Vagina (tissue), 2 donors: ENCODE data around the gene PDK2. TPM values are rescaled to one million over a fixed set of nuclear protein-coding genes. Genes with fewer than 3 reads are reported as not detected.

Experiments
- DNase-seq, 2 donors: peaks; one replicate each; pipeline ENCODE4 v3.0.0-alpha.2; 2017; ENCODE audit errors: extremely low spot score in 2 of 2
- H3K27ac ChIP-seq: fragments of 200-600 bp; sonication (generic); one replicate; pipeline ENCODE4 v1.5.1; 2019
- H3K27me3 ChIP-seq: fragments of 200-600 bp; sonication (generic); one replicate; pipeline ENCODE4 v1.5.1; 2019
- H3K36me3 ChIP-seq, 2 donors: fragments of 200-600 bp; sonication (generic); one replicate each; pipeline ENCODE4 v1.5.1; 2017 to 2019
- H3K4me1 ChIP-seq: fragments of 200-600 bp; sonication (generic); one replicate; pipeline ENCODE4 v1.5.1; 2019
- H3K4me3 ChIP-seq, 2 donors: fragments of 200-600 bp; sonication (generic); 1 replicate in 1 of 2; 2 replicates in 1 of 2; pipeline ENCODE4 v1.5.1; 2016 to 2019
- H3K9me3 ChIP-seq: fragments of 200-600 bp; sonication (generic); one replicate; pipeline ENCODE4 v1.5.1; 2019
- POLR2A ChIP-seq, 2 donors: fragments of 450-650 bp; IDR thresholded peaks; one replicate each; pipeline ENCODE4 v1.6.1; 2017; ENCODE audit warnings: antibody characterized with exemption in 2 of 2, mild to moderate bottlenecking in 2 of 2, moderate library complexity in 2 of 2
- POLR2AphosphoS5 ChIP-seq, 2 donors: sonication (generic); formaldehyde crosslinking; IDR thresholded peaks; one replicate each; pipeline ENCODE4 v1.9.0; 2017; ENCODE audit warnings: antibody characterized with exemption in 2 of 2, mild to moderate bottlenecking in 2 of 2, low read depth in 1 of 2; ENCODE audit not compliant: insufficient read depth in 1 of 2
- intact Hi-C: fragments of 100-400 bp; cut with DNase I; formaldehyde crosslinking; loops from one replicate; pipeline ENCODE4 v1.15.1; 2023
- total RNA-seq: library from RNA; depleted of rRNA; stranded (reverse); fragments of >200 nt; gene quantifications from one replicate; pipeline ENCODE4 v1.2.3, GENCODE V29; 2016
- TF ChIP-seq, protein P1 (sequence below), 3 experiments: fragments of 450-650 bp in 2 of 3; fragments of 200-600 bp in 1 of 3; sonication (generic) in 1 of 3; IDR thresholded peaks; one replicate each; pipeline ENCODE4 v1.5.1; 2017 to 2019; ENCODE audit warnings: antibody characterized with exemption in 3 of 3, mild to moderate bottlenecking in 2 of 3, moderate library complexity in 2 of 3

The PDK2 gene
- total RNA-seq, 1 donor from 2014 or later = 44.4 TPM

GRCh38 chr17:50081757-50082156 lies 13.4 kb upstream of the PDK2 start:
- DNase-seq = no peak
- Histone ChIP-seq H3K27ac (no peak overlapping the region), H3K27me3 (no peaks in the 10 kb centered on the region), H3K4me3 (no peak overlapping the region), H3K36me3 (peaks cover 0 to 24% of the 10 kb centered on the region in 2 donors), H3K9me3 (no peaks in the 10 kb centered on the region), H3K4me1 (no peaks in the 10 kb centered on the region)
- intact Hi-C loops = no loop called here
- TF ChIP-seq POLR2AphosphoS5 (IDR thresholded peaks at IDR 0.05; ENCODE audit: insufficient read depth in 1 of 2, low read depth in 1 of 2) (no peak), POLR2A (IDR thresholded peaks at IDR 0.05) (no peak)
- TF ChIP-seq, protein P1, sequence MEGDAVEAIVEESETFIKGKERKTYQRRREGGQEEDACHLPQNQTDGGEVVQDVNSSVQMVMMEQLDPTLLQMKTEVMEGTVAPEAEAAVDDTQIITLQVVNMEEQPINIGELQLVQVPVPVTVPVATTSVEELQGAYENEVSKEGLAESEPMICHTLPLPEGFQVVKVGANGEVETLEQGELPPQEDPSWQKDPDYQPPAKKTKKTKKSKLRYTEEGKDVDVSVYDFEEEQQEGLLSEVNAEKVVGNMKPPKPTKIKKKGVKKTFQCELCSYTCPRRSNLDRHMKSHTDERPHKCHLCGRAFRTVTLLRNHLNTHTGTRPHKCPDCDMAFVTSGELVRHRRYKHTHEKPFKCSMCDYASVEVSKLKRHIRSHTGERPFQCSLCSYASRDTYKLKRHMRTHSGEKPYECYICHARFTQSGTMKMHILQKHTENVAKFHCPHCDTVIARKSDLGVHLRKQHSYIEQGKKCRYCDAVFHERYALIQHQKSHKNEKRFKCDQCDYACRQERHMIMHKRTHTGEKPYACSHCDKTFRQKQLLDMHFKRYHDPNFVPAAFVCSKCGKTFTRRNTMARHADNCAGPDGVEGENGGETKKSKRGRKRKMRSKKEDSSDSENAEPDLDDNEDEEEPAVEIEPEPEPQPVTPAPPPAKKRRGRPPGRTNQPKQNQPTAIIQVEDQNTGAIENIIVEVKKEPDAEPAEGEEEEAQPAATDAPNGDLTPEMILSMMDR (IDR thresholded peaks at IDR 0.05) = no peak

DNA sequence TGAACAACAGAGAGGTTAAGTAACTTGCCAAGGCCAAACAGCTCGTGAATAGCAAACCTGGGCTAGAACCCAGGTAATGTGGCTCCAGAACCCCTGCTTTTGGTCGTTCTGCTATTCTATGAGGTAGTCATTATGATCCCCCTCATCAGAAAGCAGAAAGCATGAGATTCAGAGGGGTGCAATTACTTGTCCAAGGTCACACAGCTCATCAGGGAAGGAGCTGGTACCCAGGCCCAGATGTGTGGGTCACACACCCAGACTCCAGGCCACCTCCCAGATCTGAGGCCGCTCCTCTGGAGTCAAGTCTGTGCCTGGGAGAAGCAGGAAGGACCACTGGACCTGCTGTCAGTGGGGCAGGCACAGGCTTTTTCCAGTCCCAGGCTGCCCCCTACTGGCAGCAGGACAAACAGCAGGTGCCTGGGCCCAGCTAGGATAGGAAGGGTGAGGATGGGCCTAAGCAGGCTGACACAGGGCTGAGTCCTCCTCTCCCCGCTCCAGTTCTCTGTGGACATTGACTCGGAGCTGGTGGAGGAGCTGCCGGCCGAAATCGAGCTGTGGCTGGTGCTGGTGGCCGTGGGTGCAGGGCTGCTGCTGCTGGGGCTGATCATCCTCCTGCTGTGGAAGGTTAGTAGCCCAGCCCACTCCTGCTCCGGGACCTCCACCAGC lies 7.8 kb upstream of the PDK2 start:
- no peak for DNase-seq
- H3K36me3 ChIP-seq = no peaks in the 10 kb centered on the region
- TF ChIP-seq, protein P1 (IDR thresholded peaks at IDR 0.05) = peak; percentile 86 to 93 (median 90)
- TF ChIP-seq POLR2A (IDR thresholded peaks at IDR 0.05) = no peak
- TF ChIP-seq POLR2AphosphoS5 (IDR thresholded peaks at IDR 0.05; ENCODE audit: insufficient read depth in 1 of 2, low read depth in 1 of 2) = peak in 1 of 2 donors; percentile 14

DNA sequence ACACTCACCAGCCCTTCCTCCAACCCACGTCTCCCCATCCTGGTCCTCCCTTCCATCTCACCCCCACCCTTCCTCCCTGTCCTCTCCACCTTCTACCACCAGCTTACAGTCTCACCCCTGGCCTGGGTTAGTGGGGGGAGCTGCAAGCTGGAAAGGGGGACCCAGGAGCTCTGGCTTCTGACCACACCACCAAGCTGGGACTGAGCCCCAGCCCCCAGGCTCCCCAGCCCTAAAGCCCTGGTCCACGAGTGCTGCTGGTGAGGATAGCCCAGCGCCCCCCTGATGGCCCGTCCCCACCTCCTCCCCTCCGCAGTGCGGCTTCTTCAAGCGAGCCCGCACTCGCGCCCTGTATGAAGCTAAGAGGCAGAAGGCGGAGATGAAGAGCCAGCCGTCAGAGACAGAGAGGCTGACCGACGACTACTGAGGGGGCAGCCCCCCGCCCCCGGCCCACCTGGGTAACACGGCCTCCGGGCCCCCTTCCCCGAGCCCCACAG lies 7.2 kb upstream of the PDK2 start:
- H3K27ac ChIP-seq = no peak overlapping the region
- no peaks in the 10 kb centered on the region for H3K36me3 ChIP-seq
- TF ChIP-seq POLR2A (IDR thresholded peaks at IDR 0.05) = no peak
- TF ChIP-seq POLR2AphosphoS5 (IDR thresholded peaks at IDR 0.05; ENCODE audit: insufficient read depth in 1 of 2, low read depth in 1 of 2) = no peak
- TF ChIP-seq, protein P1 (IDR thresholded peaks at IDR 0.05) = no peak
- no peaks in the 10 kb centered on the region for H3K27me3 ChIP-seq
- no peaks in the 10 kb centered on the region for H3K9me3 ChIP-seq
- no peak overlapping the region for H3K4me3 ChIP-seq
- DNase-seq = no peak
- H3K4me1 ChIP-seq = no peaks in the 10 kb centered on the region
- intact Hi-C loops = no loop called here

More for the DNA sequence above, 7.8 kb upstream of the PDK2 start:
- Histone ChIP-seq H3K9me3 (no peaks in the 10 kb centered on the region), H3K4me1 (no peaks in the 10 kb centered on the region), H3K27ac (no peak overlapping the region), H3K27me3 (no peaks in the 10 kb centered on the region), H3K4me3 (no peak overlapping the region)
- intact Hi-C loops = no loop called here

DNA sequence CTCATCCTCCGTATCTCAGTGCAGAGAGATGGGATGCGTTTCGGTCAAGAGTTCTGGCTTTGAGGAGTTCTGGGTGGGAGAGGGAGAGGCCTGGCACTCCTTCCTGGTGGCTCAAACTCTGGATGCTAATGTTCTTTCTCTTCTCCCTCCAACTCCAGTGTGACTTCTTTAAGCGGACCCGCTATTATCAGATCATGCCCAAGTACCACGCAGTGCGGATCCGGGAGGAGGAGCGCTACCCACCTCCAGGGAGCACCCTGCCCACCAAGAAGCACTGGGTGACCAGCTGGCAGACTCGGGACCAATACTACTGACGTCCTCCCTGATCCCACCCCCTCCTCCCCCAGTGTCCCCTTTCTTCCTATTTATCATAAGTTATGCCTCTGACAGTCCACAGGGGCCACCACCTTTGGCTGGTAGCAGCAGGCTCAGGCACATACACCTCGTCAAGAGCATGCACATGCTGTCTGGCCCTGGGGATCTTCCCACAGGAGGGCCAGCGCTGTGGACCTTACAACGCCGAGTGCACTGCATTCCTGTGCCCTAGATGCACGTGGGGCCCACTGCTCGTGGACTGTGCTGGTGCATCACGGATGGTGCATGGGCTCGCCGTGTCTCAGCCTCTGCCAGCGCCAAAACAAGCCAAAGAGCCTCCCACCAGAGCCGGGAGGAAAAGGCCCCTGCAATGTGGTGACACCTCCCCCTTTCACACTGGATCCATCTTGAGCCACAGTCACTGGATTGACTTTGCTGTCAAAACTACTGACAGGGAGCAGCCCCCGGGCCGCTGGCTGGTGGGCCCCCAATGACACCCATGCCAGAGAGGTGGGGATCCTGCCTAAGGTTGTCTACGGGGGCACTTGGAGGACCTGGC lies 6.0 kb upstream of the PDK2 start:
- H3K4me1 ChIP-seq = peaks cover 4% of the 10 kb centered on the region
- no peaks in the 10 kb centered on the region for H3K9me3 ChIP-seq
- no peak overlapping the region for H3K4me3 ChIP-seq
- TF ChIP-seq, protein P1 (IDR thresholded peaks at IDR 0.05) = no peak
- no peak for TF ChIP-seq POLR2AphosphoS5 (IDR thresholded peaks at IDR 0.05; ENCODE audit: insufficient read depth in 1 of 2, low read depth in 1 of 2)
- TF ChIP-seq POLR2A (IDR thresholded peaks at IDR 0.05) = no peak
- intact Hi-C loops = no loop called here
- DNase-seq = no peak
- no peaks in the 10 kb centered on the region for H3K36me3 ChIP-seq
- H3K27ac ChIP-seq = no peak overlapping the region
- no peaks in the 10 kb centered on the region for H3K27me3 ChIP-seq
